Epidermal melanocyte (primary cell): ENCODE data around the gene LRCOL1.
A peak's percentile ranks its signal among the peaks of the same experiment; 100 is the strongest.

ENCODE experiments used
- DNase-seq: peaks from one replicate; pipeline ENCODE4 v3.0.0; 2011; ENCODE audit warnings: low spot score; ENCODE audit not compliant: insufficient read length

The LRCOL1 gene

DNA sequence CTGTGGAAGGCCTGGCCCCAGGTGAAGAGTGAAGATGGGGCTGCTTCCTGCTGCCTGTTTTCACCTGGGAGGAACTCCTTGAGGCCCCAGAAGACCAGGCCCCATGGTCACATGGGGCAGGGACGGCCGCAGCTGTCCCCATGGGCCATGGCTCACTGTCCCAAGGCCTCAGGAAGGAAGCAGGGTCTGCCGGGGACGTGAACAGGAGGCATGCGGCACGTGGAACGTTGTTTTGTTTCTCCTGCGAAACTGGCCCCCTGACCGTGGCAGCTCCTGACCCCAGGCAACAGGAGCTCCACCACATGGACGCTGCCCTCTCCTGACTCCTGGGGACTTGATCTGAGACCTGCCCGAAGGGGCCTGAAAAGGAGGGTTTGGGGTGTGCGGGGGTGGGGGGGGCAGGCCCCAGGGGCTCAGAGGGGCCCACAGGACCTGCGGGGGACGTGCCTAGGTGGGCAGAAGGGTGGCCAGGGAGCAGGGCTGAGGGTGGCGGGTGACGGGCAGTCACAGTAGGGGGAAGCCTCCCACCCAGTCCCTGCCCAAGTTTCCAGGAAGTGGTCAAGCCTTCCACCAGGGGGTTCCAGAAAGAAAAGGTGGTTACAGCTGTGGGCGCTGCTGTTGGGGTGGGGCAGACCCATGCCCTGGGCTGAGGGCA lies 41.4 kb downstream of the LRCOL1 start:
- no peak for DNase-seq

DNA sequence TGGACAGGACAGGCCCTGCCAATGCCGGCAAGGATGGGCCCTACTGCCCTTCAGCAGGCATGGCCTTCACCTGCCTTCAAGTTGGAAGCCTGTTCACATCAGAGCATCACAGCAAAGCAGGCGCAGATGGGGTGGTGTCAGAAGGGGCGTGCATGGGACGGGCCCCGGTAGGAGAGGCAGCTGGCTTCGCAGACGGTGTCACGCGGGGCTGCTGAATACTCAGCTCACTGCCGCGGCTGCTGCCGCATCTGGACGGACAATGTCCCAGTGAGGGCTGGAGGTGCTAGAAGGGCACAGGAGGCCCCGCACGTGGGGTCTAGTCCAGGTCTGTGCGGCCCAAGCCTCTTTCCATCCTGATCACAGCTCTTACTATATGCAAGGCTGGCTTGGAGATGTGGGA lies 42.1 kb downstream of the LRCOL1 start:
- DNase-seq = no peak

DNA sequence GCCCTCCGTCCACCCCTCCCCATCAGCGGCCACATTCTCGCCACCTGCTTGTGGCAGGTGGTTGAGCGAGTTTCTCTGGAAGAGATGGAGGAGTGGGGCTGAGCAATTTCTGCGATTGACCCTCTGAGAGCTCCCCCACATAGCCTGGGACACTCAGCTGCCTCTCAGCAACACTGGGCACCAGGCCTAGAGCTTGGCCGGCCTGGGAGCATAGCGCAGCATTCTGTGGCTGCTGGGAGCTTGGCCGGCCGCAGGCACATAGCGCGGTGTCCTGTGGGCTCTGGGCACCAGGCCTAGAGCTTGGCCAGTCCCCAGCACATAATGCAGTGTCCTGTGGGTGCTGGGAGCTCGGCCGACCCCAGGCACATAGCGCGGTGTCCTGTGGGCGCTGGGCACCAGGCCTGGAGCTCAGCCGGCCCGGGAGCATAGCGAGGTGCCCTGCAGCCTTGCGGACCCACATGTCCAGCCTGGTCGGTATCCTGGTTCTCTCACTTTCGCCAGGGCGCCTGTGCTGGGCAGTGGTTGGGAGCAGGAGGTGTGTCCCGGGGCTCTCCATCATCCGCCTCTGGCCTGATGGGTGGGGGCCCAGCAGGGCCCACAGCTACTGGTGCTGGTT lies 43.8 kb downstream of the LRCOL1 start:
- no peak for DNase-seq

DNA sequence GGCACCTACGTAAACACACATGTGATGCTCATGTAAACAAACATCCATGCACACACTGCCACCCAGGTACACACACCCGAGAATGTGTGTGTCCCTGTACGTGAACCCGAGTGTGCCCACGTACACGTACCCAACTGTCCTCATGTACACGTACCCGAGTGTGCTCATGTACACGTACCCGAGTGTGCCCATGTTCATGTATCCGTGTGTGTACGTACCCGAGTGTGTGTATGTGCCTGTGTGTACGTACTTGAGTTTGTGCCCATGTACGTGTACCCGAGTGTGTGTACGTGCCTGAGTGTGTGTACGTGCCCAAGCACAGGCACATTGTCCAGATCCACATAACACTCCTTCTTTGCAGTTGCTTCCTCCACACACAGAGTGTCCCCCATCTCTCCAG lies 45.0 kb downstream of the LRCOL1 start:
- DNase-seq = no peak

DNA sequence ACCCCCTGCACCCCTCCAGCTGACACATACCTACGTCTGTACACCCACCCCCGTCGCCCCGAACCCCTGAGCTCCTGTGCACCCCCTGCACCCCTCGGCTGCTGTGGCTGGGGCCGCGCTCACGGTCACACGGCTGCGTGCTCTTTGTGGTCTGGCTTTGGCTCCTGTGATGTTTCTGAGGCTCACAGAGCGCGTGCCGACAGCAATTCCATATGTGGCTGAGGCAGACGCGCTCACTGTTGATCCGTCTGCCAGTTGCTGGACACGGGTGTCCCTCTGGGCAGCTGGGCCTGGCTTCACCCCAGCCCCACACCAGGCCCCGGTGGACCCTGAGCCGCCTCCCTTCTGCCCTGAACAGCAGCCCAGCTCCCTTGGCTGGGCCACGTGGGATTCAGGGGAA lies 46.5 kb downstream of the LRCOL1 start:
- DNase-seq = no peak

DNA sequence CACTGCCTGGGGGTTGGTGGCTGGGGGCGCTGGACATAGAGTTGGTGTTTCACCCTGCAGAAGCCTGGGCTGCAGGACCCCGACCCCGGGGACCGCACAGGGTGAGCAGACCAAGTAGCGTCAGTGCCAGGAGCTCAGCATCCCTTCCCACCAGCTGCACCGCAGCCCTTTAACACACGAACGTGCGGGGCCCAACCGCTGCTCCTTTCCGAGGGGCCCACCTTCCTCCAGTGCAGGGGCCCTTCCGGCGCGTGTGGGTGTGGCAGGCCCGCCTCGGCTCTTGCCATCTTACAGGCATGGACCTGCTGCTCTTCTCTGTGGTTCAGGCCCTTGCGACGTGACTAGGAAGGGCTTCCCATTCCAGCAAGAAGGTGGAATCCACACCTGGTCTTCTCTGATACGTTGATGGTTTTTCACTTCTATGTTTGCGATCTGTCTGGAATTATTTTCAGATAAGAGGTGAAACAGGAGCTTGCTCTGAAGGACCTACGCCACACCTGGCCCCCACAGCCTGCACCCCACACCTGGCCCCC lies 47.8 kb downstream of the LRCOL1 start:
- no peak for DNase-seq

DNA sequence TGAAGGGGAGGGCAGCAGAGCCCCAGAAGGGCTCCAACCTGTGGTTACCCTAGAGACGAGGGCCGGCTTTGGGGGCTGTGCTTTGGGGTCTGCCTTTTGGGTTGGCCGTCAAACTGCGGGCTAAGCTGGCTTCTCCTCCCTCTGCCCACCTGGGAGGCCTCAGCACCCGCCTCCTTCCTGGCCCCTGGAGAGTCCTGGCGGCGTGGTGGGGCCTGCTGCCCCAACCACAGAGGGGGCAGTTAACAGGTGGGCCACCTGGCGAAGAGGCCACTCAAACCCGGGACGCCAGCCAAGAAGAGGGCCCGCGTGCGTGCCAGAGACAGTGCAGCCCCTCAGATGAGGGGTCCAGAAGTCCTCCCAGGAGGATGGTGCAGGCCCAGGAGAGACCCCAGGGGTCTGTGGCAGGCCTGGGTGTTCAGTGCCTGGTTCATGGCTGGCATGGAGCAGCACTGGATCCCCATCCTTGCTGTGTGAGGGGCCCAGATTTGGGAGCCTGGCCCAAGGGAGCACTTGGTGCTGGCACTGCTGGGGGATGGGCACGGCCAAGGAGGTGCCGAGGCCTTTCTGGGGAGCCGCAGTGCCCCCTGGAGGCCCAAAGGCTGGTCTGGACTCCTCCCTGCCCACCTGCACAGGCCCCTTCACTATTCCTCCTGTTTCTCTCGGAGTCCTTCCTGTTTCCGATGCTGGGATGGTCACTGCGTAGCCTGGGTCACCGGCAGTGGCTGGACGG lies 48.8 kb downstream of the LRCOL1 start:
- DNase-seq = no peak

DNA sequence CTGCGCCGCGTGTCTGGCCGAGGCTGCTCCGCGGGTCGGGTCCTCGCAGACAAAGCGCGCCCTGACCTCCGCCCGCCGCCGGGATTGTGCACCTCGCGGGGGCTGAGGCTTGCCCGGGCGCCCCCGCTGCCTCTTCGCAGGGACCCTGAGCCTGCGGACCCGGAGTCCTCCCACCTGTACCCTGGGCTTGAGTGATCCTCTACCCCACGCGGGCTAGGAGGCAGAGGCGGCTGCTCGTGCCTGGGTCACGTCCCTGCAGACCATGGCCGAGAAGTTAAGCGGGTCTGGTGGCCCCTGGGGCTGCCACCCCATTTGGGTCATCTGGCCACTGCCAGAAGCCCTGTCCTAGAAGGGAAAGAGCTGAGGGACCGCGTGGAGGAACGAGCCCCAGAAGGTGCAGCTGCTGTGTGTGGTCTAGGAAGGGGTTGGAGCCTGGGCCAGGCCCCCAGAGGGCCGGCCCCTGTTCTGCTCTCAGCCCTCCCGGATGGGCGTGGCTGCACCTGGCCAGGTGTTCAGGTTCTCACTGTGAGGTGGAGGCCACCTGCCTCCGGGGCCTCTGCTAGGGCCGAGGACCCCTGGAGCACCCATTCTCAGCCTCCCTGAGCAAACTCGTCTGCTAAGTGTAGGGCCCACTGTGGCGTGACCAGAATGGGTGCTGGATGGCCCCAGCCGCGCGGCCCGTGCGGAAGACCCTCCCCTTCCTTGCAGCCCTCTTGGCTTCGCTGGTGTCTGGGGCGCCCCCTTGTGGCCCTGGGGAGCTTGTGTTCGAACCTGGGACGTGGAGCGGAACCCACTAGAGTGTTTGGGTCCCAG lies 49.6 kb downstream of the LRCOL1 start:
- peak; percentile 84 for DNase-seq

DNA sequence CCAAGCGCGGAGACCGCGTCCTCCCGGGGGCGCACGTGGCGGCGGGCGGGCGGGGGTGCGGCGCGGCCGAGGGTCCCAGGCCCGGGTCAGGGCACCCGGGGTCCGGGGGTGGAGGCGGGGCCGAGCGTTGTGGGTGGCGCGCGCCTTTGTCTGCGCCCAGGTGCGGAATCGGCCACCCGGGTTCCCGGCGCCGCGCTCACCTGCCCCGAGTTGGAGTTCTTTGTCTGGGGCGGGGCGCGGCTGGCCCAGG lies 50.1 kb downstream of the LRCOL1 start:
- no peak for DNase-seq

DNA sequence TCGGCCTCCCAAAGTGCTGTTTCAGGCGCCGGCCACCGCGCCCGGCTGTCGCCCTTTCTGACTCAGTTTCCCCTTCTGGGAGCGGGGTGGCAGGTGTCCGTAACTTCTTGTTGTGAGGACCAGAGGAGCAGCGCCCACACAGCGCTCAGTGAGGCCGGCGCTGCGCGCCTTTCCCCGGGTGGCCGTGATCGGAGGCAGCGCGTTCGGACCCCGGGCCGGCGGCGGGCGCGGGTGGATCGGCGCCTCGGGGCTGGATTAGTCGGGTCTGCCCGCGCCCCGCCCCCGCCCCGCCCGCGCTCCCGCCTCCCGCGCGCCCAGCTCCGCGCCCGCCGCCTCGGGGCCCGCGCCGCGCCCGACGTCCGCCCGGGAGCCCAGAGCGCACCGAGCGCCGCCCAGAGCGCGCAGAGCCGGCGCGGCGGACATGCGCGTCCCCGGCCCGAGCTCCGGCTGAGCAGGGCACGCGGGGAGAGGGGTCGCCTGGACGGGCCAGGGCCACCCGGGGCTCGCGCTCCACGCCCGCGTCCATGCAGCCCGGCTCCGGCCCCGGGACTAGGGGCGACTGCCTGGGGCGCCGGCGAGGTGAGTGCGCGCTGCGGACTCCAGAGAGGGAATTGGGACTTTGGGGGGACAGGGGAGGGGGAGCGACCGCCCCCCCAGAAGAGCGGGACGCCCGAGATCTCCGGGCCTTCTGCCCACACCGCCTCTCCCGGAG lies 50.6 kb downstream of the LRCOL1 start:
- peak; percentile 88 for DNase-seq

DNA sequence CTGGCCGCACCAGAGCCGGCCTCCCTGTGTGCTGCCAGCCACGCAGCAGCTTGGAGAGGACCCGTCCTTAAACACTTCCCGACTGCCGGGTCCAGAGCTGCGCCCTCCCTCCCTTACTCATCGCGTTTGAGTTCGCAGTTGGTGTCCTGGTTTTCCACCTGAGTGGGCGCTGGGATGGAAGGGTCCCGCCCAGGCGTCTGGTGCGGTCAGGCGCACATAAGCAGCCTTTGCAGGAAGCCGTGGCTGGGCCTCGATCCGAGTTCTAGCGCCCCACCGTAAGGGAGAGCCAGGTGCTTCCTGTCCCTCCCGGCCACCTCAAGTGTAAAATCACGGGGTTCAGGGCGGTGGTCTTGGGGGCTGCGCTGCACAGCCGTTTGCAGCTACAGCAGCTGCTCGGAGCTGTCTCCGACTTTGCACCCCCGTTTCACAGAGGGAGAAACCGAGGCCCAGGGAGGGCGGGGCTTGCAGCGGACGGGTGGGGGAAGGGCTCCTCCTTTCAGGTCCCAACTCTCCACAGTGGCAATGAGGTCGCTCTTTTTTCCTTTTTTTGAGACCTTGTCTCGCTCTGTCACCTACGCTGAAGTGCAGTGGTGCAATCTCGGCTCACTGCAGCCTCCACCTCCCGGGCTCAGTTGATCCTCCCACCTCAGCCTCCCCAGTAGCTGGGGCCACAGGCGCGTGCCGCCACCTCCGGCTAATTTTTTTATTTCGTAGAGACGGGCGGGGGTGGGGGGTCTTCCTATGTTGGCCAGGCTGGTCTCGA lies 51.3 kb downstream of the LRCOL1 start:
- no peak for DNase-seq

DNA sequence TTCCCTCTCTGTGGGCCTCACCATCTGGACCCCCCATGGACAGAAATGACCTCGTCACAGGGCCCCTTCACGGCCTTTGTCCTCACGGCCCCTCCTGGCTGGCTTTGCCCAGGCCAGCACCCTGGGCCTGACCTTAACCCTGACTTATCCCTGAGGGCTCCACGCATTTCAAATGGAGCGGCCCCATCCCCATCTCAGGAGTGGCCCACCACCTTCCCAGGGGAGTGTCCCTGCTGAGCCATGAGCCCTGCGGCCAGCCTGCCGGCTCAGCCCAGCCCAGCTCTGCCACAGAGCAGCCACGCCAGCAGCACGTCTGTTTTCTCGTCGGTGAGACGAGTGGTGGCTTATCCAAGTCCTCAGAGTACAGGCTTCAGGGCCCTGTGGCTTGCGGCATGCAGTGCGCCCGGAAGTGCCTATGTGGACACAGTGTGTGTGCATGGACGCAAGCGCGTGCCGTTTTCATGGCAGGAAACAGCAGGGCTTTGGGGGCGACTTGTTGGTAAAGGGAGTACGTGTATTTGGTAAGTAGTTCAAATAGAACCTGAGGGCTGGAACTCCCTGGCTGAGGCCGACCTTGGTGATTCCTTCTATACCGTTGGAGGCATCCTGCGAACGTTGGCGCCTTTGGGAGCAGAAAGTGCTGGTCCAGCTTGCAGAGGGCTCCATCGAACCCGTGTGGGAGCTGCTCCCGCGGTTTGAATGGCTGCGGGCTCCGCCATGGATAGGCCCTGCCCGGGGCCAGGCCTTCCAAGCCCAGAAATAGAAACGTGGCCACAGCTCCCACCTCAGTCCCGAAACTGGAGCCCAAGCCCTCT lies 52.1 kb downstream of the LRCOL1 start:
- DNase-seq = no peak

DNA sequence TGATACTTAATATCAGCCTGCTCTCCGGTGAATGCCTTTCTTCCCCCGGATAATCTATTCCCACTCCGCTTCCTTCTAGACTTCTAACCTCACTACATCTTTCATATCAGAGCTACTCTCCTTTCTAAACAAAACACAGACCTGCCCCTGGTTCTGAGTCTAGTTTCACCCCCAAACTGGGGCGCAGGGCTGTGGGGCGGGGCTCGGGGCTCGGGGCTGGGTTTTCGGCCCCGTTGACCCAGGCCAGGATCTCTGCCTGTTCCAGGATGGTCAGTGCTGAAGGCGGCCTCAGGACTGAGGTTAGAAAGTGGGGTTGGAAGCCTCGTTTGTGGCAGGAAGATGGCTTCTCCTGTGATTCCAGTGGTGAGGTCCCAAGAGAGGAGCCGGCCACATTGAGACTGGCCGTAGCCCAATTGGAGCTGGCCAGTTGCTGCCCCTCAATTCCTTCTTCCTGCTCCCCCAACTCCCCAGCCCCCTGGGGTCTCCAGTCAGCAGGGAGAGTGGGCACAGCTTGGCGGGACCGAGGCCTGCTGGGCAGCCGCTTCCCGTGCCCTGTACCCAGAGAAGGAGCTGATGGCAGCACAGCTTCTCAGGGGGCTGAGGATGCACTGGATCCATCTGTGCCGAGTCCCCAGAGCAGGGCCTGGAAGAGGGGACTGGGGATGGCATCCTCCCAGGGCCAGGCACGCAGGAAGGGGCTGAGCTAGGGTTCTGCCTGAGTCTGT lies 52.9 kb downstream of the LRCOL1 start:
- DNase-seq = no peak

DNA sequence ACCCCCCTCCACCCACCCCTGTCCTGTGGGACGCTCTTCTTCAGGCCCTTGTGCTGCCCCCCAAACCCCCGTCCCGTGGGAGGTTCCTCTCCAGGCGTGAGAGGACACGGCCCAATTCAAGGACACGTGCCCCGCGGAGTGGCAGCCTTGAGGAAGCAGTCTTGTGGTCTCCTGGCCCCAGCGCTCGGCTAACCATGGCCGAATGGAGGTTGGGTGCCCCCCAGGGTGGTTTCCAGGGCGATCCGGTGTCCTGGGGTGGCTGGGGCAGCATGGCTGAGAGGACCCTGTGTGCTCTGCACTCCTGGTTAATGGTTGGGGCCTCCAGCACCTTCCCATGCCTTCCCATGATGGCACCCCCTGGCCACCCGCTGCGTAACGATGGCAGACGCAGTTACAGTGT lies 53.6 kb downstream of the LRCOL1 start:
- no peak for DNase-seq

DNA sequence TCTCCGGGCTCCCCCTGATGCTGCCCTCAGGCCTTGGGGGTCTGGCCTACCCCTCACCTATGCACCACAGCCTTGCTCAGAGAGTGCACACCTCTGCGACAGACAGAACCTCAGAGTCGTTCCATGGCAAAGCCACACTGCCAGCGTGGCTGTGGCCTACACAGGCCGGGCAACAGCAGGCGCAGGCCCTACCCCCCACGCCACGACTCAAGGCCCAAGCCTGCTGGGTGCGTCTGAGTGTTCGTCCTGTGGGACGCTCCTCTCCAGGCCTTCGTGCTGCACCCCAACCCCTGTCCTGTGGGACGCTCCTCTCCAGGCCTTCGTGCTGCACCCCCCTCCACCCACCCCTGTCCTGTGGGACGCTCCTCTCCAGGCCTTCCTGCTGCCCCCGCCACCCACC lies 54.2 kb downstream of the LRCOL1 start:
- no peak for DNase-seq

DNA sequence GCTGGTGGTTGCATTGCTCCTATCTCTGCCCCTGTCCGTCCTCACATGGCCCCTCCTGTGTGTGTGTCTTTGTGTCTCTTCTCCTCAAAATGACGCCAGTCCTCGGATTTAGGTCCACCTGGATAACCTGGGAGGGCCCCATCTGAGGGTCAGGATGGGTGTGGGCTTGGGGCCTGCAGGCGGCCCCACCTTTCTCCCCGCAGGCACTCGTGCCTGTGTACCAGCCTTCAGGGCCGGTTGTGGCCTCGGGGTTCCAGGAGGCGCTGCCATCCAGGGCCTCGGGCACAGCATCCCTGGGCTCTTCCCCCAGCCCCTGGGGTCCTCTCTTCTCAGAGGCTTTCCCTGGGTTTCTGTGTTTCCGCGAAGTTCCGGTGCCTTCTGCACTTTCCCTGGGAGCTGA lies 54.7 kb downstream of the LRCOL1 start:
- no peak for DNase-seq

DNA sequence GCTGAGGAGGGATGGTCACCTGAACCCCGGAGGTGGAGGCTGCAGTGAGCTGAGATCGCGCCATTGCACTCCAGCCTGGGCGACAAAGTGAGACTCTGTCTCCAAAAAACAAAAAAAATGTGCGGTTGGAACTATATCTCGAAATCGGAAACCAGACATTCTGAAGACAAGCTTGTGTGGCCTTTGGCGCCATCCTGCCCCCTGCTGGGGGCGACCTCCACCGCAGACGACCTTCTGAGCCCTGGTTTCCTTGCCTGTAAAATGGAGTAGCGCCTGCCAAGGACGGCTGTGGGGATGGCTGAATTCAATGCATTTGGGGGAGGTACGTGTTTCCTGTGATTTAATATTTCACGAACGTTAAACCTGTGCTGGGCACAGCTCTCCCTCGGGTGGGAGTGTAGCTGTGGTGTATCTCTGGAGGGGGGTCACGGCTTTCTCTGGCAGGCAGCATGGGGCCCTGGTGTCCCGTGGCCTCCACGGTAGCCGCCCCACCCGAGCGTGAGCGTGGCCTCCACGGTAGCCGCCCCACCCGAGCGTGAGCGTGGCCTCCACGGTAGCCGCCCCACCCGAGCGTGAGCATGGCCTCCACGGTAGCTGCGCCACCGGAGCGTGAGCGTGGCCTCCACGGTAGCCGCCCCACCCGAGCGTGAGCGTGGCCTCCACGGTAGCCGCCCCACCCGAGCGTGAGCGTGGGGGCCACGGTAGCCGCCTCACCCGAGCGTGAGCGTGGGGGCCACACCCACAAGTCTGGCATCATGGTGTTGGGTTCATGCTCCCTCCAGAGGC lies 55.3 kb downstream of the LRCOL1 start:
- no peak for DNase-seq
